GM13976 (cell line): ENCODE results near the gene PIK3R2.

Experiments used
- DNase-seq: peaks from one replicate; pipeline ENCODE4 v3.0.0; 2012; ENCODE audit warnings: low spot score
- in situ Hi-C: fragments of 300-500 bp; cut with MboI; formaldehyde crosslinking; loops from one replicate; pipeline ENCODE4 v1.12.0; 2022; ENCODE audit warnings: low sequenced_read_pairs, mixed read lengths, inconsistent platforms; ENCODE audit not compliant: unreplicated experiment
- TF ChIP-seq, protein P1 (sequence below): IDR thresholded peaks from 2 replicates; pipeline ENCODE4 v1.5.1; 2012; ENCODE audit warnings: borderline replicate concordance, mild to moderate bottlenecking; ENCODE audit not compliant: insufficient read depth; ENCODE audit errors: extremely low read depth, missing control alignments, control extremely low read depth

Gene PIK3R2

GRCh38 chr19:18214779-18215433 is 61.9 kb downstream of the PIK3R2 start:
- in situ Hi-C loops = no loop called here
- TF ChIP-seq, protein P1, sequence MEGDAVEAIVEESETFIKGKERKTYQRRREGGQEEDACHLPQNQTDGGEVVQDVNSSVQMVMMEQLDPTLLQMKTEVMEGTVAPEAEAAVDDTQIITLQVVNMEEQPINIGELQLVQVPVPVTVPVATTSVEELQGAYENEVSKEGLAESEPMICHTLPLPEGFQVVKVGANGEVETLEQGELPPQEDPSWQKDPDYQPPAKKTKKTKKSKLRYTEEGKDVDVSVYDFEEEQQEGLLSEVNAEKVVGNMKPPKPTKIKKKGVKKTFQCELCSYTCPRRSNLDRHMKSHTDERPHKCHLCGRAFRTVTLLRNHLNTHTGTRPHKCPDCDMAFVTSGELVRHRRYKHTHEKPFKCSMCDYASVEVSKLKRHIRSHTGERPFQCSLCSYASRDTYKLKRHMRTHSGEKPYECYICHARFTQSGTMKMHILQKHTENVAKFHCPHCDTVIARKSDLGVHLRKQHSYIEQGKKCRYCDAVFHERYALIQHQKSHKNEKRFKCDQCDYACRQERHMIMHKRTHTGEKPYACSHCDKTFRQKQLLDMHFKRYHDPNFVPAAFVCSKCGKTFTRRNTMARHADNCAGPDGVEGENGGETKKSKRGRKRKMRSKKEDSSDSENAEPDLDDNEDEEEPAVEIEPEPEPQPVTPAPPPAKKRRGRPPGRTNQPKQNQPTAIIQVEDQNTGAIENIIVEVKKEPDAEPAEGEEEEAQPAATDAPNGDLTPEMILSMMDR = no peak
- DNase-seq = no peak

DNA sequence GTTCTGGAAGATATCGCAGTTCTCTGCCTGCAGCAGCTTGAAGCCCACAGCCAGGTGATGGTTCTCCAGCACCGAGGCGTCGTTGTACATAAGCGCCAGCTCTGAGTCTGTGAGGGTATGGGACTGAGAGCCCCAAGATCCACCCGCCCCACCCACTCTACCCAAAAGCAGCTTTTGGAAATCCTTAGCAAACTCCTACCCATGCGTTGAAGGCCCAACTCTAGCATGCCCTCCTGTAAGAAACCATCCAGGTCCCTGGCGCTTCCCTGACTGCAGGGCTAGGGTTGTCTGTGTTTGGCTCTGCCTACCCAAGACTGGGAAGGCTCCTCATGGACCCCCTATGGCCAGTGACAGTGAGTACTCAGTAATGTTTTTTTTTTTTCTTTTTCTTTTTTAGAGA is 63.8 kb downstream of the PIK3R2 start:
- in situ Hi-C loops = no loop called here
- no peak for DNase-seq
- TF ChIP-seq, protein P1 = no peak

GRCh38 chr19:18218159-18218558 is 65.2 kb downstream of the PIK3R2 start:
- DNase-seq = no peak
- in situ Hi-C loops = no loop called here
- TF ChIP-seq, protein P1 = no peak

DNA sequence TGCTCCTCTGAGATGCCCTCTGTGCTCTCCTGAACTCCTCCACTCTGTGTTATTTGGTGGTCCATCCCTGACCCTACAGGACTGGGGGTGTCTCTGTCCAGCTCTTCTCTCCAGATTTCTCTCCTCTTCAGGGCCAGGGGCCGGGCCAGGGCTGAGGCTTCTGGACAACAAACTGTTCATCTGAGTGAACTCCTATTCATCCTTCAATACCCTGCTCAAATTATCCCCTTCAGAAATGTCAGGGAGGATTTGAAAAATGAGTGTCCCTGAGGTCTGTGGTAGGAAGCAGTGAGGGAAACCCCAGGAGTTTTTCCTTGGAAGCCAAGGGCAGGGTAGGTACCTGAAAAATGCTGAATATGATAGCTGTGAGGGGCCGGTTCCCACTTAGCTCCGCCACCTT is 65.6 kb downstream of the PIK3R2 start:
- no peak for DNase-seq
- in situ Hi-C loops = no loop called here

More for the DNA sequence above, 65.6 kb downstream of the PIK3R2 start:
- TF ChIP-seq, protein P1 = no peak
